NB4 (cell line): ENCODE results near the gene C12orf56.

Experiments
- DNase-seq: peaks from one replicate; pipeline ENCODE4 v3.0.0; 2010; ENCODE audit warnings: low read depth
- H3K4me3 ChIP-seq: one replicate; pipeline ENCODE4 v1.5.1; 2011; ENCODE audit warnings: mild to moderate bottlenecking, low read depth, low read length, moderate library complexity
- MYC ChIP-seq: IDR thresholded peaks from 2 replicates; pipeline ENCODE4 v1.6.1; 2011; ENCODE audit warnings: low read depth, low read length
- POLR2A ChIP-seq: IDR thresholded peaks from 2 replicates; pipeline ENCODE4 v1.6.1; 2011; ENCODE audit warnings: mild to moderate bottlenecking; ENCODE audit not compliant: insufficient read length; ENCODE audit errors: extremely low read depth
- TF ChIP-seq, protein P1 (sequence below): IDR thresholded peaks from 2 replicates; pipeline ENCODE4 v1.6.1; 2011; ENCODE audit warnings: low read depth, low read length
- TF ChIP-seq, protein P2 (sequence below): IDR thresholded peaks from one replicate; pipeline ENCODE4 v1.5.1; 2012; ENCODE audit warnings: low read depth, low read length

The C12orf56 gene

DNA sequence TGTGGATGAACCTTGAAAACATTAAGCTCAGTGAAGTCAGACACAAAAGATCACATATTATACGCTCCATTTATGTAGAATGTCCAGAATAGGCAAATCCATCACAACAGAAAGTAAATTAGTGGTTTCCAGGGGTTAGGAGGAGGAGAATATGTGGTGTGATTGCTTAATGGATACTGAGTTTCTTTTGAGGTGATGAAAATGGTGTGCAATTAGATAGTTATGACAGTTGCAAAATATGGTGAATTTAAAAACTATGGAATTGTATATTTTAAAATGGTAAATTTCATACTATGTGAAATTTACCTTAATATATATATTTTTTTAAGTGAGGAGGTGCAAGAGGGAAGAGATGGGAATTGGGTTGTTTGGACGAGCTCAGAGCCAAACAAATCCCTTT is 122.1 kb downstream of the C12orf56 start:
- no peak overlapping the region for H3K4me3 ChIP-seq
- TF ChIP-seq MYC (no peak), POLR2A (no peak)
- TF ChIP-seq, protein P1, sequence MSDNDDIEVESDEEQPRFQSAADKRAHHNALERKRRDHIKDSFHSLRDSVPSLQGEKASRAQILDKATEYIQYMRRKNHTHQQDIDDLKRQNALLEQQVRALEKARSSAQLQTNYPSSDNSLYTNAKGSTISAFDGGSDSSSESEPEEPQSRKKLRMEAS: no peak
- DNase-seq: no peak

DNA sequence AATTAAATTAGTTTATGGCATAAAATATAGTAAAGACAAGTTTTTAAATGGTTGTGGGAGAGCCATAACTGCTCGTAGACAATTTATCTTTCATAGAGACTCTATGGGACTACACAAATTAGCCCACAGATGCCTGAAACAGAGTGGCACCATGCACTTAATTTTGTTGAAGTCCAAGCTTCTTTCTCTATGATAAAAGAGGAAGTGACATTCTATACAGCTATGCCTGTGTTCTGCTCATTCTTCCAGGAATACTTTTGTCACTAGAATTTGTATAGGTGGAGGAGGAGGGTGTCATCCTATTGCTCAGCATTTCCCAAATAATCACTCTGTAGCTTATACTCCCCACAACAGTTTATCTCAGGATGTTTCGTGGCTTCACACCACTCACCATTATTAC is 124.7 kb downstream of the C12orf56 start:
- TF ChIP-seq MYC: no peak
- no peak overlapping the region for H3K4me3 ChIP-seq
- DNase-seq: no peak

DNA sequence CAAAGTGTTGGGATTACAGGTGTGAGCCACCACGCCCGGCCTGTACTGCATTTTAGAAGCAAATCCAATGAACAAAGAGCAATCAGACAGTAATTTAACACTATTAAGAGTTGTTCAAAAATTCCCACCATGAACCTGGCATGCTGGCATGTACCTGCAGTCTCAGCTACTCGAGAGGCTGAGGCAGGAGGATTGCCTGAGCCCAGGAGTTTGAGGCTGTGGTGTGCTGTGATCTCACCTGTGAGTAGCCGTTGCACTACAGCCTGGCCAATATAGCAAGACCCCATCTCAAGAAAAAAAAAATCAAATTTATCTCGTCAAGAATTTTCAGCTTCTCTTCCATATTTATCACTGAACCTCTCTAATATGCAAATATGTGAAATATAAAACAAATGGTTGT is 128.7 kb downstream of the C12orf56 start:
- no peak for DNase-seq
- no peak for TF ChIP-seq POLR2A
- TF ChIP-seq, protein P1: no peak
- no peak for TF ChIP-seq MYC
- TF ChIP-seq, protein P2, sequence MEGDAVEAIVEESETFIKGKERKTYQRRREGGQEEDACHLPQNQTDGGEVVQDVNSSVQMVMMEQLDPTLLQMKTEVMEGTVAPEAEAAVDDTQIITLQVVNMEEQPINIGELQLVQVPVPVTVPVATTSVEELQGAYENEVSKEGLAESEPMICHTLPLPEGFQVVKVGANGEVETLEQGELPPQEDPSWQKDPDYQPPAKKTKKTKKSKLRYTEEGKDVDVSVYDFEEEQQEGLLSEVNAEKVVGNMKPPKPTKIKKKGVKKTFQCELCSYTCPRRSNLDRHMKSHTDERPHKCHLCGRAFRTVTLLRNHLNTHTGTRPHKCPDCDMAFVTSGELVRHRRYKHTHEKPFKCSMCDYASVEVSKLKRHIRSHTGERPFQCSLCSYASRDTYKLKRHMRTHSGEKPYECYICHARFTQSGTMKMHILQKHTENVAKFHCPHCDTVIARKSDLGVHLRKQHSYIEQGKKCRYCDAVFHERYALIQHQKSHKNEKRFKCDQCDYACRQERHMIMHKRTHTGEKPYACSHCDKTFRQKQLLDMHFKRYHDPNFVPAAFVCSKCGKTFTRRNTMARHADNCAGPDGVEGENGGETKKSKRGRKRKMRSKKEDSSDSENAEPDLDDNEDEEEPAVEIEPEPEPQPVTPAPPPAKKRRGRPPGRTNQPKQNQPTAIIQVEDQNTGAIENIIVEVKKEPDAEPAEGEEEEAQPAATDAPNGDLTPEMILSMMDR: no peak
- H3K4me3 ChIP-seq: no peak overlapping the region

DNA sequence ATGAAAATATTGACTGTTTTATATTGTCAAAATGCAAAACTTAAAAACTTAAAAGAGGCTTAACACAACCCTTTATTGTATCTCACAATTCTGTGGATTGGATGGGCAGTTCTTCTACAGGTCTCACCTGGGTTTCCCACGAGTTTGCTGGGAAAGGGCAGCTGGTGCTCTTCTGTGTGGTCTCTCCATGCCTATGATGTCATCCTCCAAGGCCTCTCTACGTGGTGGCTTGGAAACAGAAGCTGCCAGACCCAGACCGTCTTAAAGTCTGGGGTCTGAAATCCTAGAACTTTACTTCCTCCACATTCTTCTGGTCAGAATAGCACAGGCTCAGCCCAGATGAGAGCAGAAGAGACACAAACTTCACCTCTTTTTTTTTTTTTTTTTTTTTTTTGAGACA is 132.0 kb downstream of the C12orf56 start:
- no peak for DNase-seq
- TF ChIP-seq, protein P1: no peak
- TF ChIP-seq, protein P2: no peak
- no peak for TF ChIP-seq POLR2A
- no peak for TF ChIP-seq MYC
- H3K4me3 ChIP-seq: no peak overlapping the region

DNA sequence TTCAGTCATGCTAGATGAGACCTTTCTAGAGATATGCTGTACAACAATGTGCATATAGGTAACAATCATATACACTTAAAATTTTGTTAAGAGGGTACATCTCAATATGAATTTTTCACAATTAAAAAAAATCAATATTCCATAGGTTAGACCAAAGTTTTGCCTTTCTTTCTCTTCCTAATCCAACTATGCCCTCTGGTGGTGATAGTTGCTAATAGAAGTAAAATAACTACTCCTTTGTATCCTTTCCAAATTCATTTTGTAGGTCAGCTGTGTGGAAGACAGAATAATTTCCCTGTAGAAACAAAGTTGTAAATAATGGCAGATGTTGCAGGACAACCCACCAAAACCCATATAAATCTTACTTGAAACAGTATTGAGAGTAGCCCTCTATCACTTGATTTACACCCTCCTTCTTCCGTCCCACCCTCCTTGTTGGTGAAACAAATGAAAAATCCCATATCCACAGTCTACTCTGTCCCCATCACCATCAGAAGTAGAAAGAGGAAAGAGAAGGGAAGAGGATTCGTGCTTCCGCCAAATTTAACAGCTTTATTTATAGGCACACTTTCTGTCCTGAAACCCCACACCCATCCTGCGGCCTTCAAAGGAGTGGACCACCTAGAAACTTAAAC is 134.3 kb downstream of the C12orf56 start:
- no peak overlapping the region for H3K4me3 ChIP-seq
- DNase-seq: peak; percentile 64
- TF ChIP-seq, protein P1: no peak
- TF ChIP-seq POLR2A: no peak
- TF ChIP-seq, protein P2: peak; percentile 38

DNA sequence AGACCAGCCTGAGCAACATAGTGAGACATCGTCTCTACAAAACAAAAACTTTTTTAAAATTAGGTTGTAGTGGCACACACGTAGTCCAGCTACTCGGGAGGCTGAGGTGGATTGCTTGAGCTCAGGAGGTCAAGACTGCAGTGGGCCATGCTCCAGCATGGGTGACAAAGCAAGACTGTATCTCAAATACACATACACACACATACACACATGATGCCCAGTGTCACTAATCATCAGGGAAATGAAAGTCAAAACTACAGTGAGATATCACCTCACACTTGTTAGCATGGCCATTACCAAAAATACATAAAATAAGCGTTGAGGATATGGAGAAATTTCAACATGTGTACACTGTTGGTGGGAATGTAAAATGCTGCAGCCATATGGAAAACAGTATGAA is 135.3 kb downstream of the C12orf56 start:
- TF ChIP-seq, protein P2: no peak
- TF ChIP-seq POLR2A: no peak
- TF ChIP-seq MYC: no peak
- TF ChIP-seq, protein P1: no peak
- H3K4me3 ChIP-seq: no peak overlapping the region
- DNase-seq: no peak

DNA sequence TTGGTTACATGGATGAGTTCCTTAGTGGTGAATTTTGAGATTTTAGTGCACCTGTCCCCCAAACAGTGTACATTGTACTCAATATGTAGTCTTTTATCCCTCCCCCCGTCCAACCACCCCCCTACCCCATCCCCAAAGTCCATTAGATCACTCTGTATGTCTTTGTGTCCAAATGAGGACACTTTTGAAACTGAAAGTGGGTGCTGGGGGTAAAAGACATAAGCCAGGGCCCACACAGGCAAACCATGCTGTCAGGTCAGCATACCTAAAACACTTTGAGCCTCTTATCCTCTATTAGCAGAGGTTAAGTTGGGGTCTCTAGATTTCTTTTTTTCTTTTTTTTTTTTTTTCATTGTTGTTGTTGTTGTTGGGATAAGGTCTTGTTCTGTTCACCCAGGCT is 137.2 kb downstream of the C12orf56 start:
- no peak overlapping the region for H3K4me3 ChIP-seq
- no peak for TF ChIP-seq MYC
- TF ChIP-seq POLR2A: no peak
- TF ChIP-seq, protein P1: no peak
- DNase-seq: no peak
